Spleen (tissue), 11 donors: ENCODE data around the gene PHYKPL. TPM values are rescaled to one million over a fixed set of nuclear protein-coding genes. Genes with fewer than 3 reads are reported as not detected.

Source experiments
- DNase-seq: peaks from one replicate; pipeline ENCODE4 v3.0.0-alpha.2; 2020
- H3K27ac ChIP-seq, 8 donors: fragments of 200-600 bp; sonication (generic) in 7 of 8; 1 replicate in 4 of 8; 2 replicates in 4 of 8; pipeline versions ENCODE4 v1.5.0 to v1.8.0; 2016 to 2021; ENCODE audit warnings: inconsistent platforms in 4 of 8, mild to moderate bottlenecking in 4 of 8, moderate library complexity in 1 of 8
- H3K27me3 ChIP-seq, 7 donors: fragments of 200-600 bp; sonication (generic) in 6 of 7; replicated peaks in 1 of 7; 1 replicate in 4 of 7; 2 replicates in 3 of 7; pipeline versions ENCODE4 v1.5.0 to v1.8.0; 2016 to 2021; ENCODE audit warnings: inconsistent platforms in 3 of 7, mild to moderate bottlenecking in 1 of 7
- H3K36me3 ChIP-seq, 6 donors: fragments of 200-600 bp; sonication (generic) in 5 of 6; 1 replicate in 4 of 6; 2 replicates in 2 of 6; pipeline versions ENCODE4 v1.5.0 to v1.8.0; 2016 to 2021; ENCODE audit warnings: inconsistent platforms in 2 of 6
- H3K4me1 ChIP-seq, 6 donors: fragments of 200-600 bp; sonication (generic) in 5 of 6; 1 replicate in 3 of 6; 2 replicates in 3 of 6; pipeline versions ENCODE4 v1.5.0 to v1.8.0; 2016 to 2021; ENCODE audit warnings: inconsistent platforms in 3 of 6
- H3K4me3 ChIP-seq, 8 donors: fragments of 200-600 bp; sonication (generic) in 7 of 8; 1 replicate in 4 of 8; 2 replicates in 4 of 8; pipeline versions ENCODE4 v1.5.0 to v1.8.0; 2016 to 2021; ENCODE audit warnings: inconsistent platforms in 4 of 8, mild to moderate bottlenecking in 4 of 8, moderate library complexity in 2 of 8
- H3K9me3 ChIP-seq, 8 donors: fragments of 200-600 bp; sonication (generic) in 7 of 8; 1 replicate in 4 of 8; 2 replicates in 4 of 8; pipeline versions ENCODE4 v1.5.0 to v1.8.0; 2016 to 2021; ENCODE audit warnings: inconsistent platforms in 4 of 8
- CTCF ChIP-seq, 11 experiments: fragments of 200-600 bp in 7 of 11; fragments of 450-650 bp in 4 of 11; sonication (generic) in 4 of 11; IDR thresholded peaks in 8 of 11; conservative IDR thresholded peaks in 3 of 11; 1 replicate in 7 of 11; 2 replicates in 4 of 11; pipeline versions ENCODE4 v1.4.0 to v1.8.0; 2016 to 2021; ENCODE audit warnings: antibody characterized with exemption in 11 of 11, inconsistent platforms in 4 of 11, mild to moderate bottlenecking in 1 of 11
- POLR2A ChIP-seq, 3 donors: fragments of 450-650 bp; IDR thresholded peaks; one replicate each; pipeline ENCODE4 v1.5.1; 2017; ENCODE audit warnings: antibody characterized with exemption in 3 of 3, mild to moderate bottlenecking in 1 of 3
- POLR2AphosphoS5 ChIP-seq, 3 donors: sonication (generic); formaldehyde crosslinking; IDR thresholded peaks; one replicate each; pipeline ENCODE4 v1.5.1; 2017; ENCODE audit warnings: antibody characterized with exemption in 3 of 3
- WGBS, 5 donors: extraction: QIAGEN DNeasy Blood & Tissue Kit in 3 of 5; methylation state at CpG; one replicate each; pipeline versions ENCODE4 v1.1.5 to v1.1.7; 2013 to 2018; 5-methylcytosine and 5-hydroxymethylcytosine counted together
- intact Hi-C: fragments of 100-400 bp; cut with DNase I; formaldehyde crosslinking; loops from one replicate; pipeline ENCODE4 v1.15.0; 2023; ENCODE audit warnings: low total_unique reads
- polyA plus RNA-seq, 3 donors: library from polyadenylated mRNA; stranded (reverse); fragments of 200-250 nt; gene quantifications; one replicate each; pipeline ENCODE4 v1.2.1, GENCODE V29; 2013
- total RNA-seq, 7 donors: library from RNA; depleted of rRNA in 3 of 7; stranded (reverse); fragments of >200 nt in 3 of 7; fragmentation: NEBNext Ultra II Directional in 4 of 7; extraction: Animal tissue kit (Norgen Biotek cat#: 25700) in 4 of 7; gene quantifications; one replicate each; pipeline versions ENCODE4 v1.1.0 to v1.2.1, GENCODE V29; 2016 to 2021
- donor health status: healthy with polysubstance abuse.
- donor health status: DM: no; HTN: no; CAD: no; lungs with moderate emphysema.
- donor health status: DM: no; HTN: no; CAD: no.
- donor health status: Bipolar disorder and iron deficiency.
- donor health status: healthy.
- donor health status: DM: no; HTN: no; CAD: no.
- donor health status: DM: yes; HTN: yes; CAD: no.

The PHYKPL gene
- total and polyA plus RNA-seq, 10 donors = 46.9 to 209 (median 105) TPM

DNA sequence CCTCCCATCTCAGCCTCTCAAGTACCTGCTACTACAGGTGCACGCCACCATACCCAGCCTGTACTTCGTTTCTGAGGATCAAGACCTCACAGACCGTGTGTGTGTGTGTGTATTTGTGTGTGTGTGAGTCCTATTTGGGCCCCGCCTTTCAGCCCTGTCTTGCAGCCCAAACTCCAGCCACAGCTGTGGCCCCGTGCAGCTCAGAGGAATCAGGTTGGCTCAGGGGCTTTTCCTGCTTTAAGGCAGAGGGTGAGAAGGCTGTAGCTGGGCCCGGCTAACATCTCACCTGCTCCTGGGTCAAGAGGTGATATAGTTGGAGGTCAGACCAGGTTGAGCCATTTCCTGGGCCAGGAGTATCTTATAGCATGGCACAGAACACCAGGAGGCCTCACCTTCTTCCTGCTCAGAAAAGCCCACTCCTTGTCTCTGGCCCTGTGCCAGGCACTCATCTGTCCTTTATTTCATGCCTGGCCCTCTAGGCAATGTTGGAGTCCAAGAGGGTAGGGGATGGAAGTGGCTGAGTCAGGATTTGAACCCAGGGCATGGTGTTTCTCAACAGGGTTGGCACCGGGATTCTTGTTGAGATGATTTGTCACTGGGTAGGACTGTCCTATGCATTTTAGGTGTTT lies 1.6 kb upstream of the PHYKPL start:
- no peaks in the 10 kb centered on the region for H3K27me3 ChIP-seq
- WGBS, 5 donors = 79 to 91% (median 82%) methylated on average over 7 of the region's 7 CpGs
- DNase-seq = no peak
- no peaks in the 10 kb centered on the region for H3K9me3 ChIP-seq
- H3K27ac ChIP-seq = peak overlapping the region in 3 of 8 donors; percentile 16 to 48 (median 43)
- no peak overlapping the region for H3K4me3 ChIP-seq
- peaks cover 0 to 22% (median 12%) of the 10 kb centered on the region in 6 donors for H3K36me3 ChIP-seq
- intact Hi-C loops = no loop called here
- H3K4me1 ChIP-seq = peaks cover 34 to 92% (median 88%) of the 10 kb centered on the region in 6 donors
- TF ChIP-seq POLR2A (IDR thresholded peaks at IDR 0.05) (no peak), POLR2AphosphoS5 (IDR thresholded peaks at IDR 0.05) (no peak), CTCF (IDR thresholded peaks at IDR 0.05 in 8 of 11, conservative IDR thresholded peaks at IDR 0.05 in 3 of 11) (no peak)

DNA sequence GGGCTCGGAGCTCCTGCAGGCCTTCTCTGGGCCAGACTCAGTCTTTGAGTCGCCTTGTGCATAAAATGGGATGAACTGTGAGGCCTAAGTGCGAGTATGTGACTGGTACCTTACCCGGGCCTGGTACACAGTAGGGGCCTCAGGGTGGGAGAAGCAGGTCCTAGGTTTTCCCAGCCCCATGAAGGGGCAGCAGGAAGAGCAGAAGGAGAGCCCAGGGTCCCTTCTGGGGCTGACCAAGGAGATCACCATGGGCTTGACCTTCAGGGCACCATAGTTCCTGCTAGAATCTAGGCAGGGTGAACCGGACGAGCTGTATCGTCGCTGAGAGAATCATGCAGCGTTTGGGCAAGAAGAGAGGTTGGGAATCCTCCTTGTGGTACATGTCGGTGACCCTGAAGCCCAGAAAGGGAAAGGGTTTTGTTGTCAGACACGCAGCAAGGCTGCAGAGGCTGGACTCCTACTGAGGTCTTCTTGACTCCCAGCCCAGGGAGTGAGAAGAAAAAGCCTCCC lies 373 bp upstream of the PHYKPL start:
- H3K4me1 ChIP-seq = peaks cover 26 to 92% (median 77%) of the 10 kb centered on the region in 6 donors
- H3K27me3 ChIP-seq = no peaks in the 10 kb centered on the region
- no peak for DNase-seq

GRCh38 chr5:178231539-178232123 lies 971 bp downstream of the PHYKPL start:
- Histone ChIP-seq H3K4me1 (peaks cover 24 to 92% (median 63%) of the 10 kb centered on the region in 6 donors), H3K9me3 (no peaks in the 10 kb centered on the region), H3K27ac (peak overlapping the region; percentile 97 to 99 (median 99)), H3K4me3 (peak overlapping the region; percentile 79 to 89 (median 86)), H3K36me3 (peaks cover 0 to 48% (median 37%) of the 10 kb centered on the region in 6 donors), H3K27me3 (no peaks in the 10 kb centered on the region)
- TF ChIP-seq POLR2AphosphoS5 (IDR thresholded peaks at IDR 0.05) (no peak), POLR2A (IDR thresholded peaks at IDR 0.05) (no peak), CTCF (IDR thresholded peaks at IDR 0.05 in 8 of 11, conservative IDR thresholded peaks at IDR 0.05 in 3 of 11) (no peak)
- no peak for DNase-seq
- WGBS, 5 donors = 21 to 41% (median 27%) methylated on average over 6 to 21 of the region's 21 CpGs
- intact Hi-C loops = no loop called here

More for the DNA sequence above, 373 bp upstream of the PHYKPL start:
- intact Hi-C loops = no loop called here
- TF ChIP-seq POLR2AphosphoS5 (IDR thresholded peaks at IDR 0.05) = no peak
- no peak for TF ChIP-seq CTCF (IDR thresholded peaks at IDR 0.05 in 8 of 11, conservative IDR thresholded peaks at IDR 0.05 in 3 of 11)
- no peak for TF ChIP-seq POLR2A (IDR thresholded peaks at IDR 0.05)
- WGBS, 5 donors = 57 to 95% (median 65%) methylated on average over 7 to 11 of the region's 11 CpGs
- no peaks in the 10 kb centered on the region for H3K9me3 ChIP-seq
- peak overlapping the region; percentile 79 to 89 (median 86) for H3K4me3 ChIP-seq
- peaks cover 0 to 35% (median 24%) of the 10 kb centered on the region in 6 donors for H3K36me3 ChIP-seq
- peak overlapping the region; percentile 97 to 99 (median 99) for H3K27ac ChIP-seq
